Measurements from ENCODE around the gene WSB2.

The WSB2 gene

GRCh38 chr12:118061873-118062843 lies 1.2 kb upstream of the WSB2 start:
- peak; percentile 15 for DNase-seq

- peak; percentile 39 for DNase-seq
Measured at GRCh38 chr12:118060301-118061010, 523 bp downstream of the WSB2 start.

GRCh38 chr12:118059341-118060191 lies 1.4 kb downstream of the WSB2 start:
- peak; percentile 29 for DNase-seq

GRCh38 chr12:118058881-118059280 lies 2.1 kb downstream of the WSB2 start:
- DNase-seq = peak; percentile 43

DNA sequence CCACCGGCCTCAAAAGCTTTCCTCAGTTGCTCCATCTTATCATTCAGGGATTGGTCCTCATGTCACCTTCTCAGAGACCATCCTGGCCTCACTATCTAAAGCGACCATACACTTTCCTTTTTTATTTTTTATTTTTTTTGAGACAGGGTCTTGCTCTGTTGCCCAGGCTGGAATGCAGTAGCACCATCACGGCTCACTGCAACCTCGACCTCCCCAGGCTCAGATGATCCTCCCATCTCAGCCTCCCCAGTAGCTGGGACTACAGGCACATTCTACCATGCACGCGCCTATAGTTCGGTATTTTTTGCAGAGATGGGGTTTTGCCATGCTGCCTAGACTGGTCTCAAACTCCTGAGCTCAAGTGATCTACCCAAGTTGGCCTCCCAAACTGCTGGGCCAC lies 2.8 kb downstream of the WSB2 start:
- DNase-seq = no peak

- no peak for DNase-seq
Measured at GRCh38 chr12:118055865-118056773, 4.9 kb downstream of the WSB2 start.

- DNase-seq = peak; percentile 85
Measured at GRCh38 chr12:118055144-118055557, 5.8 kb downstream of the WSB2 start.

- peak; percentile 56 for DNase-seq
Measured at GRCh38 chr12:118053071-118053985, 7.7 kb downstream of the WSB2 start.

DNA sequence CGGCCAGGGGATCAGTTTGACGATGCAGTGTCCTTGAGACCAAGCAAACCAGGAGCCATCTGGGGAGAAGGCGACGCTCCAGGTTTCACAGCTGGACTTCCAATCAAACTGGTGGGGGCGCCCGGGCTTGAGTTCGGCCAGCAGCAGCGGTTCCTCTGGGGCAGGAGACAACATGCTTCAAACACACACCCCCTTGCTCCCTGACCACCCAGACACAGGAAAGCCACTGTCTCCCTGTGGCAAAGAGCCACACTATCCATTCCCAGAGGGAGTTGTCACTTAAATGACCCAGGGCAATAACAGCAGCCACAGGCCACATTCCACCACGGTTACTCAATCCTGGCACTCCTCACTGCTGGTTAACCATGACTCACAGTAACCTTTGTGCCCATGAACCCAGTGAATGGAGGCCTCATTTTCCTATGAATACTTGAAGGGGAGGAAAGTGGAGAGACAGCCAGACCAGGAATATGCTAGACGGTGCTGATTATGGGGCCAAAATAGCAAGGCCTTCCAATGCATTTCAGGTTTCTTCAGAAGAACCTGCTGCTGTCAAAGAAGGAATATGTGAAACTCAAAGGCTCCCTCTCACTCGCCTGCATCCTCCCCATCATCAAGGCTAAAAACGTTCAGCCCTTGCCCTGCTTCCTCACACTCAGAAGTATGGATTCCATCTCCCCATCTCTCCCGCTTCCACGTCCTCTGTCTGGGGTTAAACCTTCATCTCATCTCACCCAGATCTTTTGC lies 8.5 kb downstream of the WSB2 start:
- no peak for DNase-seq

GRCh38 chr12:118050972-118051910 lies 9.7 kb downstream of the WSB2 start:
- no peak for DNase-seq

- DNase-seq = no peak
Measured at GRCh38 chr12:118046430-118046829, 14.5 kb downstream of the WSB2 start.

DNA sequence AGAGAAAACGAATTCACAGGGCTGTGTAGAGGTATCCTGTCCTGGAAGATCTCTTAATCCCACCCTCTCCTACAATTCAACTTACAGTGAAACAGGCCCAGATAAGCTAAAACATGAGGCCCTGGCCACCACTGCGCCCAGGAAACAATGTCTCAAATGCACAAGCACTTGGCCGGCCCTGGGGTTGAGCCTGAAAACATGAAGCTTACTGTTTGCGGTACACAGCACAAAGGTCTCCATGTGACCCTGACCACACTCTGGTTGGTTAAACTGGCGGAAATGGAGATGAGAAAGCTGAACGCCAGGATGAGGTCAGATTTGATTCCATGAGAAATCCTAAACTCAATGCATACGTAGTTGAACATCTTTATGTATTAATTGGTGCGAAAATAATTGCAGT lies 16.4 kb downstream of the WSB2 start:
- DNase-seq = no peak

DNA sequence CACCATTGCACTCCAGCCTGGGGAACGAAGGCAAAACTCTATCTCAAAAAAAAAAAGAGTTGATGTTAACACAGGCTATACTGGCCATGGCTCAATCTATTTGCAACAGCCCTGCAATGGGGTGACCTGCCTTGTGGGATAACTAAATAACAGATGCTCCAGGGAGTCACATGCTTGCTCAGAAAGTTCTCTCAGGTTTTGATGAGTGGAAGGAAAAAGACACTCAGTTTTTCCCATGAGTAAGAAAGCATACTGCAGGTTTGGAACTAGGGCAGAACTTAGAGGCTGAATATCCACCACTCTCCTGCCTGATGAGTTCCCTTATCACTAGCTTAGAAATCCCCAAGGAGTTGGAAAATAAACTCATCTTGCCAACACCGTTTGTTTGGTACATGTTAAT lies 16.9 kb downstream of the WSB2 start:
- DNase-seq = no peak

DNA sequence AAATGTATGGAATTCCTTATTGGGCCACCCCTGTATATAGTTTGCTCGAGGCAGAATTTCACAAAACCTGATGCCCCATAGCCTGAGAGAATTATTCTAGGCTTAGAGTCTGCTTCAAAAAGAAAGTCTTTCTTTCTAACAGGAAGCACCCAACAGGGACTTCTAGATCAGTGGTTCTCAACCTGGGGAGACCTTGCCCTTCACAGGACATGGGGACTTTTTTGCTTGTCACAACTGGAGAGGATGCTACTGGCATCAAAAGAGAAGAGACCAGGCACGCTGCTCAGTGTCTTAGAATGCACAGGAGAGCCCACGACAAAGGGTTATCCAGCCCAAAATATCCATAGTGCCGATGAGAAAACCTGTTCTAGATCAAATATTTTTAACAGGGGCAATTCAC lies 18.9 kb downstream of the WSB2 start:
- DNase-seq = no peak

- DNase-seq = no peak
Measured at GRCh38 chr12:118038137-118038536, 22.8 kb downstream of the WSB2 start.

DNA sequence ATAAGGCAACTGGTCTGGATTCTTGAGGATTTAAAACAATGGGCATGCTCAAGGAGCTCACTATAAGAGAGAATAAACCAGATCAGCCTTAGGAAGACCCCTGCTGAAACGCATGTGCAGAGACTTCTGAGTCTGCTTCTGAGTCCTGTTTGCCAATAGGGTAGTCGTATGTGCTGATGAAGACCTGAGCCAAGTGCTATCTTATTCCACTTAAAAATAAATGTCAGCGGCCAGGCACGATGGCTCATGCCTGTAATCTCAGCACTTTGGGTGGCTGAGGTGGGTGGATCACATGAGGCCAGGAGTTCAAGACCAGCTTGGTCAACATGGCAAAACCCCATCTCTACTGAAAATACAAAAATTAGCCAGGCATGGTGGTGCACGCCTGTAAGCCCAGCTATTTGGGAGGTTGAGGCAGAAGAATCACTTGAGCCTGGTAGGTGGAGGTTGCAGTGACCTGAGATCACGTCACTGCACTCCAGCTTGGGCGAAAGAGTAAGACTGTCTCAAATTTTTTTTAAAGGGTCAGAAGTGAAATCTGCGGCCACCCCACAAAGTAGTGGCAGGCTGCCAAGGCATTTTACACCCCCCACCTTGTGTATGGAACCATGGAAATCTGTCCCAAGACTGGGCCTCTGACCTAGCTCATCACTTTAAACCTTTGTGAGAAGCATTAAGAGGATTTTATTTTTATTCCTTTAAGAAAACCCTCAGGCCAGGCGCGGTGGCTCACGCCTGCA lies 24.1 kb downstream of the WSB2 start:
- DNase-seq = no peak

DNA sequence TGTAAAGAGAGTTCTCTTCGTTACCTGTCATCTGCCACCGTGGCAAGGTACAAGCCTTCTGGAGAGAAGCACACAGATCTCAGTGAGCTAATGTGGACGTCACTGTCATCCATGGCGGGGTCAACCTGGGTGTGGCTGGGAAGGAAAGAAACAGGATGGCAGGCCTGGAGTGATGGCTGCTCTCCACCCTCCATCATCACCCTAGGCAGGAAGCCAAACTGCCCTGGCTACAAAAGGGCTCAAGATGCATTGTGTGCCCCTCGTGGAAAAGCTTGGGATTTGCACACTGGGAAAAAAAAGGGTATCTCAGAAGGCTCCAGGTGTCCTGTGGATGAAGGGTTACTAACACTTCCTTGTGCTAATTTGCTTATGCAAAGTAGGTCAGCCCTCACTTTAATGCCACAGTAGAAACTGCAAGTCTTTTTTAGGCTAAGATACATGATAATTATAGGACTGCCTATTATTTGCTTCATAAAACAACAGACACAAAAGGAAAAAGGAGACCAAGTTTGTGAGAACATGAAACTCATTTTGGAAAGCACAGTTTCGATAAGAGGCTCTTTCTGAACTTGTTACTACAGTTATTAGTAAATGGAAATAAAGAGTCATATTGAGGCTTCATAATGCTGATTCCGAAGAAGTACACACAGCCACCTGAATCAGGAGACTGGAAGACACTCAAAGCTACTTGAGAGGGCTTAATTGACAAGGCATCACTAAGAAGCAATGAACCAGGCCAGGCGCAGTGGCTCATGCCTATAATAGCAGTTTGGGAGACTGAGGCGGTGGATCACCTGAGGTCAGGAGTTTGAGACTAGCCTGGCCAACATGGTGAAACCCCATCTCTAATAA lies 25.6 kb downstream of the WSB2 start:
- DNase-seq = no peak
